PC-3 (cell line): Measurements from ENCODE around the gene TAGLN2.

Experiments
- CTCF ChIP-seq: fragments of 300-600 bp; sonication (generic); conservative IDR thresholded peaks from 2 replicates; pipeline ENCODE4 v1.5.1; 2017; ENCODE audit warnings: antibody characterized with exemption, low read depth, mild to moderate bottlenecking, low read length
- EZH2 ChIP-seq: fragments of 300-600 bp; sonication (generic); IDR thresholded peaks from one replicate; pipeline ENCODE4 v1.6.1; 2017; ENCODE audit warnings: antibody characterized with exemption, mild to moderate bottlenecking, low read length; ENCODE audit not compliant: unreplicated experiment

- TF ChIP-seq EZH2 (no peak), CTCF (no peak)
Measured at GRCh38 chr1:159898527-159898926, 26.8 kb downstream of the TAGLN2 start.
